Breast epithelium (tissue), 3 donors: ENCODE measurements around the gene SLC5A6.

Experiments
- CTCF ChIP-seq, 3 donors: fragments of 450-650 bp; IDR thresholded peaks; one replicate each; pipeline ENCODE4 v1.5.1; 2016 to 2017; ENCODE audit warnings: antibody characterized with exemption in 3 of 3, mild to moderate bottlenecking in 3 of 3, moderate library complexity in 3 of 3
- POLR2AphosphoS5 ChIP-seq, 3 donors: sonication (generic); formaldehyde crosslinking; IDR thresholded peaks; one replicate each; pipeline ENCODE4 v1.6.1; 2017; ENCODE audit warnings: antibody characterized with exemption in 3 of 3

GRCh38 chr2:27249891-27250651 is 38.0 kb upstream of the SLC5A6 start:
- TF ChIP-seq POLR2AphosphoS5 (IDR thresholded peaks at IDR 0.05), result no peak
- TF ChIP-seq CTCF (IDR thresholded peaks at IDR 0.05), result no peak
